Gastrocnemius medialis (tissue), 4 donors: ENCODE data around the gene PACSIN2.

Experiments used
- CTCF ChIP-seq, 5 experiments: fragments of 450-650 bp in 3 of 5; fragments of 200-600 bp in 2 of 5; sonication (generic) in 2 of 5; IDR thresholded peaks in 4 of 5; conservative IDR thresholded peaks in 1 of 5; 1 replicate in 4 of 5; 2 replicates in 1 of 5; pipeline ENCODE4 v1.5.1; 2016 to 2019; ENCODE audit warnings: antibody characterized with exemption in 5 of 5, mild to moderate bottlenecking in 3 of 5, moderate library complexity in 3 of 5
- POLR2A ChIP-seq, 2 donors: fragments of 450-650 bp; IDR thresholded peaks; one replicate each; pipeline ENCODE4 v1.6.1; 2017; ENCODE audit warnings: antibody characterized with exemption in 2 of 2, mild to moderate bottlenecking in 2 of 2, moderate library complexity in 2 of 2

- TF ChIP-seq POLR2A (IDR thresholded peaks at IDR 0.05) (no peak), CTCF (IDR thresholded peaks at IDR 0.05 in 4 of 5, conservative IDR thresholded peaks at IDR 0.05 in 1 of 5) (no peak)
Measured at GRCh38 chr22:43008921-43009320, 6.0 kb downstream of the PACSIN2 start.
